ENCODE measurements around the gene CHRNA5.
A peak's percentile ranks its signal among the peaks of the same experiment; 100 is the strongest.

Gene CHRNA5

GRCh38 chr15:78638658-78639314, 73.5 kb downstream of the CHRNA5 start:
- DNase-seq = peak in 19 of 56 donors; percentile 3 to 63 (median 12)

GRCh38 chr15:78640527-78641101, 75.3 kb downstream of the CHRNA5 start:
- peak in 4 of 56 donors; percentile 11 to 46 (median 28) for DNase-seq

GRCh38 chr15:78641102-78641748, 75.9 kb downstream of the CHRNA5 start, which contains the start of gene CHRNB4:
CHRNB4 (minus strand) TSS chr15:78641210; CDS start chr15:78641133, 77 bp downstream.
- DNase-seq = no peak

GRCh38 chr15:78641749-78642275, 76.5 kb downstream of the CHRNA5 start:
- DNase-seq = no peak

GRCh38 chr15:78642331-78642730, 77.0 kb downstream of the CHRNA5 start:
- DNase-seq = peak in 1 of 56 donors; percentile 9
